ENCODE measurements around the gene AKIP1. TPM values are rescaled to one million over a fixed set of nuclear protein-coding genes. Genes with fewer than 3 reads are reported as not detected.
A peak's percentile ranks its signal among the peaks of the same experiment; 100 is the strongest.

The AKIP1 gene
- total RNA-seq, 1 experiment from 2014 or later: 29.5 TPM

GRCh38 chr11:8947230-8947943 lies 36.4 kb downstream of the AKIP1 start:
- Histone ChIP-seq H3K79me2 (ENCODE audit: low read length) (no peaks in the 10 kb centered on the region), H4K20me1 (ENCODE audit: low read length) (no peaks in the 10 kb centered on the region), H3K4me2 (ENCODE audit: low read length) (no peak overlapping the region), H3K4me3 (ENCODE audit: low read length) (no peak overlapping the region), H3F3A (ENCODE audit: low read length, unreplicated experiment) (no peaks in the 10 kb centered on the region), H2AFZ (ENCODE audit: low read length) (no peak overlapping the region), H3K4me1 (ENCODE audit: insufficient read depth, low read length) (no peaks in the 10 kb centered on the region), H3K9ac (ENCODE audit: low read length) (no peak overlapping the region), H3K9me3 (ENCODE audit: low read length) (no peaks in the 10 kb centered on the region), H3K27ac (ENCODE audit: low read length) (no peak overlapping the region), H3K27me3 (ENCODE audit: low read length) (no peaks in the 10 kb centered on the region), H3K36me3 (ENCODE audit: low read depth, low read length) (peaks cover 7% of the 10 kb centered on the region), H3K9me2 (replicated peaks; ENCODE audit: low read length) (no peaks in the 10 kb centered on the region)
- POLR2A ChIA-PET (ENCODE audit: unreplicated experiment): no interaction called here
- intact Hi-C loops (cut with micrococcal nuclease): no loop called here
- TF ChIP-seq CTCF (conservative IDR thresholded peaks at IDR 0.05; ENCODE audit: low read depth, low read length) (no peak), EZH2 (IDR thresholded peaks at IDR 0.05; ENCODE audit: low read length, unreplicated experiment) (no peak), EZH2phosphoT487 (IDR thresholded peaks at IDR 0.05; ENCODE audit: borderline replicate concordance, low read length) (no peak)
- CTCF ChIA-PET: no interaction called here
- TSS peak; percentile 66 for BruUV-seq (replicated peaks)
- DNase-seq: no peak
- no peak for ATAC-seq

GRCh38 chr11:8948886-8949285 lies 37.9 kb downstream of the AKIP1 start:
- Histone ChIP-seq H2AFZ (ENCODE audit: low read length) (no peak overlapping the region), H3K9me2 (replicated peaks; ENCODE audit: low read length) (no peaks in the 10 kb centered on the region), H4K20me1 (ENCODE audit: low read length) (no peaks in the 10 kb centered on the region), H3K4me1 (ENCODE audit: insufficient read depth, low read length) (no peaks in the 10 kb centered on the region), H3K9me3 (ENCODE audit: low read length) (no peaks in the 10 kb centered on the region), H3K4me3 (ENCODE audit: low read length) (no peak overlapping the region), H3K4me2 (ENCODE audit: low read length) (no peak overlapping the region), H3K27ac (ENCODE audit: low read length) (no peak overlapping the region), H3K79me2 (ENCODE audit: low read length) (no peaks in the 10 kb centered on the region), H3F3A (ENCODE audit: low read length, unreplicated experiment) (no peaks in the 10 kb centered on the region), H3K36me3 (ENCODE audit: low read depth, low read length) (peaks cover 11% of the 10 kb centered on the region), H3K27me3 (ENCODE audit: low read length) (no peaks in the 10 kb centered on the region), H3K9ac (ENCODE audit: low read length) (no peak overlapping the region)
- ChIA-PET POLR2A (ENCODE audit: unreplicated experiment) (no interaction called here), CTCF (no interaction called here)
- intact Hi-C loops (cut with micrococcal nuclease): no loop called here
- DNase-seq (no peak), ATAC-seq (no peak)
- no TSS peak for BruUV-seq (replicated peaks)
- no peak for TF ChIP-seq CTCF (conservative IDR thresholded peaks at IDR 0.05; ENCODE audit: low read depth, low read length)
- TF ChIP-seq EZH2 (IDR thresholded peaks at IDR 0.05; ENCODE audit: low read length, unreplicated experiment): no peak
- TF ChIP-seq EZH2phosphoT487 (IDR thresholded peaks at IDR 0.05; ENCODE audit: borderline replicate concordance, low read length): no peak

GRCh38 chr11:8956860-8957259 lies 45.9 kb downstream of the AKIP1 start:
- Histone ChIP-seq H2AFZ (ENCODE audit: low read length) (no peak overlapping the region), H3K9ac (ENCODE audit: low read length) (no peak overlapping the region), H4K20me1 (ENCODE audit: low read length) (no peaks in the 10 kb centered on the region), H3K9me2 (replicated peaks; ENCODE audit: low read length) (no peaks in the 10 kb centered on the region), H3K36me3 (ENCODE audit: low read depth, low read length) (0 out of 2 replicates have a peak, but pooled peaks cover 4% of the 10 kb centered on the region), H3K27ac (ENCODE audit: low read length) (no peak overlapping the region), H3K4me2 (ENCODE audit: low read length) (no peak overlapping the region), H3K4me1 (ENCODE audit: insufficient read depth, low read length) (peaks cover 11% of the 10 kb centered on the region), H3K79me2 (ENCODE audit: low read length) (peaks cover 39% of the 10 kb centered on the region), H3K4me3 (ENCODE audit: low read length) (no peak overlapping the region), H3F3A (ENCODE audit: low read length, unreplicated experiment) (no peaks in the 10 kb centered on the region), H3K27me3 (ENCODE audit: low read length) (no peaks in the 10 kb centered on the region), H3K9me3 (ENCODE audit: low read length) (no peaks in the 10 kb centered on the region)
- ATAC-seq (no peak), DNase-seq (no peak)
- ChIA-PET POLR2A (ENCODE audit: unreplicated experiment) (no interaction called here), CTCF (no interaction called here)
- BruUV-seq (replicated peaks): no TSS peak
- intact Hi-C loops (cut with micrococcal nuclease): loop anchor here (5.0 kb wide), 2 partner anchors 85 to 145 kb away; a partner anchor contains a TSS
- TF ChIP-seq EZH2phosphoT487 (IDR thresholded peaks at IDR 0.05; ENCODE audit: borderline replicate concordance, low read length) (no peak), CTCF (conservative IDR thresholded peaks at IDR 0.05; ENCODE audit: low read depth, low read length) (no peak), EZH2 (IDR thresholded peaks at IDR 0.05; ENCODE audit: low read length, unreplicated experiment) (no peak)

Measured in PC-3 (cell line).